Neural progenitor cell (in vitro differentiated cells): ENCODE data around the gene GYPA. TPM values are rescaled to one million over a fixed set of nuclear protein-coding genes. Genes with fewer than 3 reads are reported as not detected.
"Not testable (repeated sequence)": the region's sequence is repeated elsewhere in the genome, so short reads cannot be mapped to it uniquely, and the experiment has no call there.

Source experiments
- DNase-seq: peaks from one replicate; pipeline ENCODE4 v3.0.0-alpha.2; 2016; ENCODE audit warnings: low spot score
- H2AFZ ChIP-seq: fragments of 200-600 bp; sonication (generic); replicated peaks from 2 replicates; pipeline ENCODE4 v1.6.1; 2016; ENCODE audit warnings: antibody characterized with exemption
- H3F3A ChIP-seq: fragments of 200-600 bp; sonication (generic); 2 replicates; pipeline ENCODE4 v1.6.1; 2016; ENCODE audit warnings: antibody characterized with exemption, low read depth
- H3K27ac ChIP-seq: fragments of 200-600 bp; sonication (generic); 2 replicates; pipeline ENCODE4 v1.5.1; 2016; ENCODE audit warnings: mild to moderate bottlenecking
- H3K27me3 ChIP-seq: fragments of 200-600 bp; sonication (generic); 2 replicates; pipeline ENCODE4 v1.6.1; 2016; ENCODE audit warnings: mild to moderate bottlenecking, moderate library complexity
- H3K36me3 ChIP-seq: fragments of 200-600 bp; sonication (generic); 2 replicates; pipeline ENCODE4 v1.5.1; 2016
- H3K4me1 ChIP-seq: fragments of 200-600 bp; sonication (generic); 2 replicates; pipeline ENCODE4 v1.6.1; 2016; ENCODE audit warnings: mixed run types
- H3K4me2 ChIP-seq: fragments of 200-600 bp; sonication (generic); 2 replicates; pipeline ENCODE4 v1.6.1; 2016
- H3K4me3 ChIP-seq: fragments of 200-600 bp; sonication (generic); 2 replicates; pipeline ENCODE4 v1.5.1; 2016
- H3K79me2 ChIP-seq: fragments of 200-600 bp; sonication (generic); 2 replicates; pipeline ENCODE4 v1.6.1; 2016; ENCODE audit warnings: low read depth
- H3K9ac ChIP-seq: fragments of 200-600 bp; sonication (generic); 2 replicates; pipeline ENCODE4 v1.6.1; 2016
- H3K9me3 ChIP-seq: fragments of 200-600 bp; sonication (generic); 2 replicates; pipeline ENCODE4 v1.5.1; 2016; ENCODE audit warnings: low read depth
- H4K20me1 ChIP-seq: fragments of 200-600 bp; sonication (generic); 2 replicates; pipeline ENCODE4 v1.6.1; 2016; ENCODE audit warnings: low read depth
- H3K27ac Mint-ChIP-seq: 3 replicates; pipeline ENCODE4 v1.8.0; 2021; ENCODE audit warnings: mixed read lengths
- H3K27me3 Mint-ChIP-seq: 2 replicates; pipeline ENCODE4 v1.8.0; 2022; ENCODE audit warnings: low read depth, mild to moderate bottlenecking, inconsistent platforms, moderate library complexity, mixed read lengths; ENCODE audit not compliant: insufficient read depth
- H3K36me3 Mint-ChIP-seq: 3 replicates; pipeline ENCODE4 v1.8.0; 2021; ENCODE audit warnings: mixed read lengths
- H3K4me1 Mint-ChIP-seq: 3 replicates; pipeline ENCODE4 v1.8.0; 2021; ENCODE audit warnings: mixed read lengths
- H3K4me3 Mint-ChIP-seq: 3 replicates; pipeline ENCODE4 v1.8.0; 2021; ENCODE audit warnings: mild to moderate bottlenecking, moderate library complexity, mixed read lengths
- H3K9me3 Mint-ChIP-seq: 3 replicates; pipeline ENCODE4 v1.8.0; 2020; ENCODE audit warnings: mixed read lengths
- EZH2 ChIP-seq: fragments of 200-600 bp; sonication (generic); IDR thresholded peaks from 2 replicates; pipeline ENCODE4 v1.6.1; 2017; ENCODE audit warnings: antibody characterized with exemption, mild to moderate bottlenecking, moderate library complexity
- EZH2phosphoT487 ChIP-seq: fragments of 200-600 bp; sonication (generic); IDR thresholded peaks from 2 replicates; pipeline ENCODE4 v1.6.1; 2017; ENCODE audit warnings: antibody characterized with exemption
- total RNA-seq: library from RNA; depleted of rRNA; stranded (reverse); fragments of >200 nt; gene quantifications from 2 replicates; pipeline ENCODE4 v1.2.3, GENCODE V29; 2015; ENCODE audit warnings: low replicate concordance
- TF ChIP-seq, protein P1 (sequence below): fragments of 200-600 bp; sonication (generic); IDR thresholded peaks from 2 replicates; pipeline ENCODE4 v1.5.1; 2017; ENCODE audit warnings: antibody characterized with exemption, mild to moderate bottlenecking

GYPA gene
- total RNA-seq: not detected in 2 replicates

GRCh38 chr4:144140594-144141295 lies at the start of gene GYPA:
TSS of gene GYPA (minus strand) at chr4:144140718. CDS start at chr4:144140635, 83 bp downstream.
- H3K4me1 Mint-ChIP-seq, H3K27ac ChIP-seq, H3K27ac Mint-ChIP-seq, H3F3A ChIP-seq, H2AFZ ChIP-seq, H3K4me3 Mint-ChIP-seq, H3K36me3 Mint-ChIP-seq, H3K4me2 ChIP-seq, H4K20me1 ChIP-seq, H3K4me3 ChIP-seq, H3K9me3 Mint-ChIP-seq, H3K27me3 ChIP-seq, H3K79me2 ChIP-seq, H3K4me1 ChIP-seq, H3K27me3 Mint-ChIP-seq, H3K9ac ChIP-seq, H3K9me3 ChIP-seq, H3K36me3 ChIP-seq, DNase-seq: not testable (repeated sequence)

- Histone ChIP-seq H3K79me2 (no peaks in the 10 kb centered on the region), H3K36me3 (no peaks in the 10 kb centered on the region), H3K4me2 (no peak overlapping the region), H3K4me1 (peaks cover 6% of the 10 kb centered on the region), H3K27ac (no peak overlapping the region), H3F3A (no peaks in the 10 kb centered on the region), H2AFZ (no peak overlapping the region), H3K27me3 (no peaks in the 10 kb centered on the region), H4K20me1 (no peaks in the 10 kb centered on the region), H3K9me3 (no peaks in the 10 kb centered on the region), H3K4me3 (no peak overlapping the region), H3K9ac (no peak overlapping the region)
- Mint-ChIP-seq H3K4me1 (no peaks in the 10 kb centered on the region), H3K36me3 (no peaks in the 10 kb centered on the region), H3K27me3 (peaks cover 2% of the 10 kb centered on the region), H3K9me3 (no peaks in the 10 kb centered on the region), H3K4me3 (no peak overlapping the region), H3K27ac (no peak overlapping the region)
- TF ChIP-seq EZH2 (no peak), EZH2phosphoT487 (no peak)
- TF ChIP-seq, protein P1, sequence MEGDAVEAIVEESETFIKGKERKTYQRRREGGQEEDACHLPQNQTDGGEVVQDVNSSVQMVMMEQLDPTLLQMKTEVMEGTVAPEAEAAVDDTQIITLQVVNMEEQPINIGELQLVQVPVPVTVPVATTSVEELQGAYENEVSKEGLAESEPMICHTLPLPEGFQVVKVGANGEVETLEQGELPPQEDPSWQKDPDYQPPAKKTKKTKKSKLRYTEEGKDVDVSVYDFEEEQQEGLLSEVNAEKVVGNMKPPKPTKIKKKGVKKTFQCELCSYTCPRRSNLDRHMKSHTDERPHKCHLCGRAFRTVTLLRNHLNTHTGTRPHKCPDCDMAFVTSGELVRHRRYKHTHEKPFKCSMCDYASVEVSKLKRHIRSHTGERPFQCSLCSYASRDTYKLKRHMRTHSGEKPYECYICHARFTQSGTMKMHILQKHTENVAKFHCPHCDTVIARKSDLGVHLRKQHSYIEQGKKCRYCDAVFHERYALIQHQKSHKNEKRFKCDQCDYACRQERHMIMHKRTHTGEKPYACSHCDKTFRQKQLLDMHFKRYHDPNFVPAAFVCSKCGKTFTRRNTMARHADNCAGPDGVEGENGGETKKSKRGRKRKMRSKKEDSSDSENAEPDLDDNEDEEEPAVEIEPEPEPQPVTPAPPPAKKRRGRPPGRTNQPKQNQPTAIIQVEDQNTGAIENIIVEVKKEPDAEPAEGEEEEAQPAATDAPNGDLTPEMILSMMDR: no peak
- no peak for DNase-seq
Observed at GRCh38 chr4:144190009-144190408, 49.5 kb upstream of the GYPA start.

- no peak overlapping the region for H3K4me3 ChIP-seq
- no peak overlapping the region for H2AFZ ChIP-seq
- H3K9ac ChIP-seq: no peak overlapping the region
- H3K36me3 ChIP-seq: no peaks in the 10 kb centered on the region
- H3K79me2 ChIP-seq: no peaks in the 10 kb centered on the region
- H3K4me1 ChIP-seq: peaks cover 6% of the 10 kb centered on the region
- no peak overlapping the region for H3K4me2 ChIP-seq
- no peaks in the 10 kb centered on the region for H3K4me1 Mint-ChIP-seq
- H3K27ac Mint-ChIP-seq: no peak overlapping the region
- H3K36me3 Mint-ChIP-seq: no peaks in the 10 kb centered on the region
- H3K9me3 ChIP-seq: no peaks in the 10 kb centered on the region
- no peaks in the 10 kb centered on the region for H3F3A ChIP-seq
- DNase-seq: no peak
- H3K9me3 Mint-ChIP-seq: no peaks in the 10 kb centered on the region
- H3K27ac ChIP-seq: no peak overlapping the region
- H3K27me3 ChIP-seq: no peaks in the 10 kb centered on the region
- H4K20me1 ChIP-seq: no peaks in the 10 kb centered on the region
- H3K27me3 Mint-ChIP-seq: peaks cover 2% of the 10 kb centered on the region
- no peak overlapping the region for H3K4me3 Mint-ChIP-seq
- no peak for TF ChIP-seq EZH2phosphoT487
- TF ChIP-seq EZH2: no peak
Observed at GRCh38 chr4:144189121-144189520, 48.6 kb upstream of the GYPA start.

DNA sequence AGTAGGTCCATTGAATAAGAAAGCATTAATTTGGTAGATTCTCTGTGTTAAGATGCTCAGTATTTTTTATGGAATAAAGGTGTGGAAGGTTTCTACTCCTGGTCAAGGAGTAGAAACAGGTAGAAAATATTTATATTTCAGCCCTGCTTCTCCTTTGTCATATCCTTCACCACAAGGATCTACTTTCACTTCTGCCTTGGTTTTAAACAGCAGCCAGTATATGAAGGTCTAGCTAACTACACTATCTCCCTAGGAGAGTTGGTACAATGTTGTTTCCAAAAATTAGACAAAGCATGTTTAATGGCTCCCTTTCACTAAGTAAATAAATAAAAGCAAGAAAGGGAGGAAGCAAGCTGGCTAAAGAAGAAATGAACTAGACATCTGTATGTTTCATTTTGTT lies 44.6 kb upstream of the GYPA start:
- H4K20me1 ChIP-seq: no peaks in the 10 kb centered on the region
- H3K9me3 ChIP-seq: no peaks in the 10 kb centered on the region
- H3K4me2 ChIP-seq: no peak overlapping the region
- H3K27me3 ChIP-seq: no peaks in the 10 kb centered on the region
- peaks cover 4% of the 10 kb centered on the region for H3K4me1 ChIP-seq
- no peak overlapping the region for H3K27ac ChIP-seq
- no peak overlapping the region for H3K4me3 ChIP-seq
- Mint-ChIP-seq H3K4me1 (no peaks in the 10 kb centered on the region), H3K27ac (no peak overlapping the region), H3K9me3 (no peaks in the 10 kb centered on the region), H3K4me3 (no peak overlapping the region), H3K27me3 (no peaks in the 10 kb centered on the region), H3K36me3 (no peaks in the 10 kb centered on the region)
- H3K79me2 ChIP-seq: no peaks in the 10 kb centered on the region
- H3K9ac ChIP-seq: no peak overlapping the region
- no peak for DNase-seq
- H3F3A ChIP-seq: no peaks in the 10 kb centered on the region
- no peaks in the 10 kb centered on the region for H3K36me3 ChIP-seq
- H2AFZ ChIP-seq: no peak overlapping the region
- no peak for TF ChIP-seq EZH2phosphoT487
- TF ChIP-seq, protein P1: no peak
- TF ChIP-seq EZH2: no peak
